H9 (cell line): ENCODE results near the gene AP1B1. TPM values are rescaled to one million over a fixed set of nuclear protein-coding genes. Genes with fewer than 3 reads are reported as not detected.

Experiments
- DNase-seq: peaks from one replicate; pipeline ENCODE4 v3.0.0-alpha.2; 2017
- H2AFZ ChIP-seq: one replicate; pipeline ENCODE4 v1.6.1; 2013; ENCODE audit warnings: mild to moderate bottlenecking, low read length, control low read depth, moderate library complexity
- H2AK5ac ChIP-seq: 2 replicates; pipeline ENCODE4 v1.6.1; 2013; ENCODE audit warnings: low read length, control low read depth, mixed read lengths; ENCODE audit not compliant: insufficient read length
- H2BK120ac ChIP-seq: one replicate; pipeline ENCODE4 v1.6.1; 2013; ENCODE audit warnings: low read depth, mild to moderate bottlenecking, low read length, control low read depth, inconsistent platforms; ENCODE audit not compliant: poor library complexity, severe bottlenecking
- H2BK12ac ChIP-seq: 2 replicates; pipeline ENCODE4 v1.6.1; 2013; ENCODE audit warnings: low read length, control low read depth, mixed read lengths, low read depth; ENCODE audit not compliant: insufficient read length
- H2BK15ac ChIP-seq: 2 replicates; pipeline ENCODE4 v1.6.1; 2013; ENCODE audit warnings: low read depth, low read length, control low read depth
- H2BK20ac ChIP-seq: one replicate; pipeline ENCODE4 v1.6.1; 2013; ENCODE audit warnings: low read depth, mild to moderate bottlenecking, low read length, control low read depth, inconsistent platforms; ENCODE audit not compliant: poor library complexity, severe bottlenecking
- H2BK5ac ChIP-seq: 2 replicates; pipeline ENCODE4 v1.6.1; 2013; ENCODE audit warnings: low read length, control low read depth, mixed read lengths; ENCODE audit not compliant: insufficient read length
- H3K14ac ChIP-seq: 2 replicates; pipeline ENCODE4 v1.6.1; 2013; ENCODE audit warnings: low read length, control low read depth; ENCODE audit not compliant: insufficient read depth
- H3K18ac ChIP-seq: 2 replicates; pipeline ENCODE4 v1.6.1; 2013; ENCODE audit warnings: low read depth, mild to moderate bottlenecking, mixed read lengths, low read length, control low read depth; ENCODE audit not compliant: insufficient read length
- H3K23ac ChIP-seq: 2 replicates; pipeline ENCODE4 v1.6.1; 2013; ENCODE audit warnings: low read length, control low read depth, mixed read lengths, low read depth; ENCODE audit not compliant: insufficient read length
- H3K23me2 ChIP-seq: 2 replicates; pipeline ENCODE4 v1.6.1; 2013; ENCODE audit warnings: low read depth, mild to moderate bottlenecking, mixed read lengths, low read length, control low read depth; ENCODE audit not compliant: insufficient read length, poor library complexity, severe bottlenecking
- H3K27ac ChIP-seq: 2 replicates; pipeline ENCODE4 v1.5.1; 2013; ENCODE audit warnings: low read length, control low read depth, mixed read lengths, low read depth; ENCODE audit not compliant: insufficient read length
- H3K27me3 ChIP-seq: 2 replicates; pipeline ENCODE4 v1.6.1; 2013; ENCODE audit warnings: low read length, control low read depth, inconsistent platforms; ENCODE audit not compliant: insufficient read depth
- H3K4ac ChIP-seq: 2 replicates; pipeline ENCODE4 v1.6.1; 2013; ENCODE audit warnings: low read depth, mild to moderate bottlenecking, control low read depth, inconsistent platforms, low read length, moderate library complexity
- H3K4me1 ChIP-seq: 2 replicates; pipeline ENCODE4 v1.6.1; 2013; ENCODE audit warnings: low read length, control low read depth, inconsistent platforms; ENCODE audit not compliant: insufficient read depth
- H3K4me2 ChIP-seq: 2 replicates; pipeline ENCODE4 v1.6.1; 2013; ENCODE audit warnings: low read length, control low read depth, mixed read lengths; ENCODE audit not compliant: insufficient read length, insufficient read depth
- H3K56ac ChIP-seq: 2 replicates; pipeline ENCODE4 v1.6.1; 2013; ENCODE audit warnings: low read depth, mild to moderate bottlenecking, mixed read lengths, low read length, control low read depth; ENCODE audit not compliant: insufficient read length
- H3K79me1 ChIP-seq: 2 replicates; pipeline ENCODE4 v1.6.1; 2013; ENCODE audit warnings: low read depth, mild to moderate bottlenecking, moderate library complexity, low read length, control low read depth, inconsistent platforms; ENCODE audit not compliant: insufficient read depth, poor library complexity, severe bottlenecking
- H3K79me2 ChIP-seq: 2 replicates; pipeline ENCODE4 v1.6.1; 2013; ENCODE audit warnings: low read length, control low read depth, inconsistent platforms; ENCODE audit not compliant: insufficient read depth
- H3K9ac ChIP-seq: 2 replicates; pipeline ENCODE4 v1.6.1; 2013; ENCODE audit warnings: low read length, control low read depth, mixed read lengths; ENCODE audit not compliant: insufficient read length; ENCODE audit errors: extremely low read depth
- H3K9me3 ChIP-seq: one replicate; pipeline ENCODE4 v1.6.1; 2013; ENCODE audit warnings: low read depth, low read length, inconsistent platforms; ENCODE audit not compliant: control insufficient read depth
- H3T11ph ChIP-seq: one replicate; pipeline ENCODE4 v1.6.1; 2013; ENCODE audit warnings: mild to moderate bottlenecking, low read length, control low read depth, inconsistent platforms
- H4K20me1 ChIP-seq: one replicate; pipeline ENCODE4 v1.6.1; 2013; ENCODE audit not compliant: control insufficient read depth, insufficient read length, insufficient read depth
- H4K5ac ChIP-seq: 2 replicates; pipeline ENCODE4 v1.6.1; 2013; ENCODE audit warnings: low read depth, mild to moderate bottlenecking, mixed read lengths, low read length, control low read depth; ENCODE audit not compliant: insufficient read length
- H4K8ac ChIP-seq: replicated peaks from 2 replicates; pipeline ENCODE4 v1.6.1; 2013; ENCODE audit warnings: low read length, control low read depth, mixed read lengths, low read depth; ENCODE audit not compliant: insufficient read length
- H4K91ac ChIP-seq: 2 replicates; pipeline ENCODE4 v1.6.1; 2013; ENCODE audit warnings: low read depth, mild to moderate bottlenecking, moderate library complexity, mixed read lengths, low read length, control low read depth; ENCODE audit not compliant: insufficient read length
- H3K27ac Mint-ChIP-seq, 3 experiments: 2 replicates in 2 of 3; 3 replicates in 1 of 3; pipeline ENCODE4 v1.8.0; 2020 to 2021; ENCODE audit warnings: mixed read lengths in 3 of 3, mild to moderate bottlenecking in 1 of 3, moderate library complexity in 1 of 3
- H3K27me3 Mint-ChIP-seq: 2 replicates; pipeline ENCODE4 v1.8.0; 2021; ENCODE audit warnings: low read depth, mild to moderate bottlenecking, moderate library complexity, mixed read lengths
- H3K36me3 Mint-ChIP-seq, 3 experiments: 2 replicates in 2 of 3; 3 replicates in 1 of 3; pipeline ENCODE4 v1.8.0; 2020 to 2021; ENCODE audit warnings: low read depth in 3 of 3, mixed read lengths in 3 of 3; ENCODE audit not compliant: insufficient read depth in 1 of 3
- H3K4me1 Mint-ChIP-seq, 2 experiments: 2 replicates each; pipeline ENCODE4 v1.8.0; 2020; ENCODE audit warnings: mixed read lengths in 2 of 2
- H3K4me3 Mint-ChIP-seq, 2 experiments: 2 replicates in 1 of 2; 3 replicates in 1 of 2; pipeline ENCODE4 v1.8.0; 2020 to 2021; ENCODE audit warnings: mild to moderate bottlenecking in 2 of 2, mixed read lengths in 2 of 2, moderate library complexity in 1 of 2
- H3K9me3 Mint-ChIP-seq, 2 experiments: 2 replicates in 1 of 2; 3 replicates in 1 of 2; pipeline ENCODE4 v1.8.0; 2020; ENCODE audit warnings: mild to moderate bottlenecking in 2 of 2, mixed read lengths in 2 of 2, moderate library complexity in 1 of 2
- WGBS: extraction: QIAGEN DNeasy Blood & Tissue Kit; methylation state at CpG from one replicate; pipeline ENCODE4 v1.1.7; 2013; ENCODE audit warnings: missing lambda C conversion rate, low lambda C conversion rate, mixed read lengths; ENCODE audit not compliant: insufficient read length; ENCODE audit errors: extremely low coverage; 5-methylcytosine and 5-hydroxymethylcytosine counted together
- total RNA-seq: library from RNA; stranded (reverse); gene quantifications from 2 replicates; pipeline ENCODE4 v1.2.1, GENCODE V29; 2021
- TF ChIP-seq, protein P1 (sequence below): fragments of 200-600 bp; sonication (generic); conservative IDR thresholded peaks from 3 replicates; pipeline ENCODE4 v1.8.0; 2021; ENCODE audit warnings: antibody characterized with exemption, mild to moderate bottlenecking

Gene AP1B1
- total RNA-seq, 1 experiment from 2014 or later: 64.0 TPM

DNA sequence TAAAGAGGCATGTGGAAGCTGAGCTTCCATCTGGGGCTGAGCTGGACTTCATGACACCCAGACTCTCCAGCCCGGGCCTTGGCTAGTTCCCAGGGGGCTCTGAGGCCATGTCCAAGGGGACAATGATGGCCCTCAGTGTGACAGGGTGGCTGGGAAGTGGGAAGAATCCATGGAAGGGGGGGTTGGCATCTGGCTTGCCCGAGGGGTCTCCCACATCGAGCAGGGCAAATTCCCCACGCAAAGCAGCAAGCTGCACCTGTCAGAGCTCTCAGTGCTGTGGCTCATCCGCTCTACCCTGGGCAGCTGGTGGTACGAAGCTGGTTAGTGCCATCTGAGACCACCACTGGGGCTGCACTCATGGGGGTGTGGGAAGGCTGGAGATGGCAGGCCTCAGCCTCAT, 9.4 kb upstream of the AP1B1 start:
- Histone ChIP-seq H4K91ac (no peak overlapping the region), H2AK5ac (no peak overlapping the region), H3K23me2 (no peaks in the 10 kb centered on the region), H3K79me1 (no peaks in the 10 kb centered on the region), H3K4ac (no peak overlapping the region), H3K9ac (no peak overlapping the region), H4K20me1 (no peaks in the 10 kb centered on the region), H3K56ac (no peak overlapping the region), H3K4me1 (no peaks in the 10 kb centered on the region), H2BK5ac (no peak overlapping the region), H3K14ac (no peak overlapping the region), H2AFZ (no peak overlapping the region), H2BK12ac (no peak overlapping the region), H3K4me2 (no peak overlapping the region), H3K18ac (no peak overlapping the region), H3K23ac (no peak overlapping the region), H2BK20ac (no peak overlapping the region), H3K27ac (no peak overlapping the region), H3T11ph (no peak overlapping the region), H4K5ac (no peak overlapping the region), H3K27me3 (no peaks in the 10 kb centered on the region), H4K8ac (no peak overlapping the region), H2BK120ac (no peak overlapping the region), H2BK15ac (no peak overlapping the region), H3K79me2 (no peaks in the 10 kb centered on the region), H3K9me3 (no peaks in the 10 kb centered on the region)
- Mint-ChIP-seq H3K9me3 (no peaks in the 10 kb centered on the region), H3K27me3 (peaks cover 7% of the 10 kb centered on the region), H3K4me1 (peaks cover 2 to 3% of the 10 kb centered on the region in 2 experiments; a peak in 1 of 4 replicates), H3K4me3 (no peak overlapping the region), H3K27ac (no peak overlapping the region), H3K36me3 (no peaks in the 10 kb centered on the region)
- WGBS: no CpG with 5 or more reads among the region's 6 CpGs
- TF ChIP-seq, protein P1, sequence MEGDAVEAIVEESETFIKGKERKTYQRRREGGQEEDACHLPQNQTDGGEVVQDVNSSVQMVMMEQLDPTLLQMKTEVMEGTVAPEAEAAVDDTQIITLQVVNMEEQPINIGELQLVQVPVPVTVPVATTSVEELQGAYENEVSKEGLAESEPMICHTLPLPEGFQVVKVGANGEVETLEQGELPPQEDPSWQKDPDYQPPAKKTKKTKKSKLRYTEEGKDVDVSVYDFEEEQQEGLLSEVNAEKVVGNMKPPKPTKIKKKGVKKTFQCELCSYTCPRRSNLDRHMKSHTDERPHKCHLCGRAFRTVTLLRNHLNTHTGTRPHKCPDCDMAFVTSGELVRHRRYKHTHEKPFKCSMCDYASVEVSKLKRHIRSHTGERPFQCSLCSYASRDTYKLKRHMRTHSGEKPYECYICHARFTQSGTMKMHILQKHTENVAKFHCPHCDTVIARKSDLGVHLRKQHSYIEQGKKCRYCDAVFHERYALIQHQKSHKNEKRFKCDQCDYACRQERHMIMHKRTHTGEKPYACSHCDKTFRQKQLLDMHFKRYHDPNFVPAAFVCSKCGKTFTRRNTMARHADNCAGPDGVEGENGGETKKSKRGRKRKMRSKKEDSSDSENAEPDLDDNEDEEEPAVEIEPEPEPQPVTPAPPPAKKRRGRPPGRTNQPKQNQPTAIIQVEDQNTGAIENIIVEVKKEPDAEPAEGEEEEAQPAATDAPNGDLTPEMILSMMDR: no peak
- no peak for DNase-seq
